T-helper 9 cell (primary cell): ENCODE data around the gene SMCP.

Source experiments
- DNase-seq: peaks from one replicate; pipeline ENCODE4 v3.0.0-alpha.2; 2020

SMCP gene

GRCh38 chr1:152886758-152887409 is 8.8 kb downstream of the SMCP start:
- DNase-seq, result no peak

GRCh38 chr1:152888126-152888525 is 10.0 kb downstream of the SMCP start:
- no peak for DNase-seq

GRCh38 chr1:152899027-152899426 is 20.9 kb downstream of the SMCP start:
- DNase-seq, result no peak

- no peak for DNase-seq
Measured at GRCh38 chr1:152899883-152900282, 21.8 kb downstream of the SMCP start.

- no peak for DNase-seq
Measured at GRCh38 chr1:152901631-152902030, 23.5 kb downstream of the SMCP start.

- no peak for DNase-seq
Measured at GRCh38 chr1:152902636-152903035, 24.5 kb downstream of the SMCP start.

- no peak for DNase-seq
Measured at GRCh38 chr1:152904688-152905440, 26.7 kb downstream of the SMCP start.

GRCh38 chr1:152906023-152906565 is 28.0 kb downstream of the SMCP start:
- no peak for DNase-seq

GRCh38 chr1:152907686-152908601 is 29.8 kb downstream of the SMCP start, which contains the start of gene IVL:
Gene IVL, plus strand, starts transcription at chr1:152908546. Its CDS starts 1,252 bp downstream, at chr1:152909798.
- DNase-seq, result no peak

GRCh38 chr1:152909206-152909605 is 31.1 kb downstream of the SMCP start:
- no peak for DNase-seq

- no peak for DNase-seq
Measured at GRCh38 chr1:152912471-152912870, 34.3 kb downstream of the SMCP start.

- DNase-seq, result no peak
Measured at GRCh38 chr1:152912900-152913299, 34.8 kb downstream of the SMCP start.

- no peak for DNase-seq
Measured at GRCh38 chr1:152917794-152918193, 39.7 kb downstream of the SMCP start.

GRCh38 chr1:152919071-152919470 is 40.9 kb downstream of the SMCP start:
- no peak for DNase-seq

- DNase-seq, result no peak
Measured at GRCh38 chr1:152924191-152924590, 46.1 kb downstream of the SMCP start.

GRCh38 chr1:152926091-152926490 is 48.0 kb downstream of the SMCP start:
- no peak for DNase-seq

- no peak for DNase-seq
Measured at GRCh38 chr1:152928671-152929070, 50.5 kb downstream of the SMCP start.

- DNase-seq, result no peak
Measured at GRCh38 chr1:152932170-152932811, 54.2 kb downstream of the SMCP start.

- DNase-seq, result no peak
Measured at GRCh38 chr1:152933196-152933595, 55.1 kb downstream of the SMCP start.
